GM20431 (cell line): ENCODE measurements around the gene PTPRN.

ENCODE experiments used
- in situ Hi-C: fragments of 300-500 bp; cut with MseI, MboI; formaldehyde crosslinking; loops from one replicate; pipeline ENCODE4 v1.15.0; 2020; ENCODE audit warnings: low sequenced_read_pairs; ENCODE audit not compliant: unreplicated experiment

PTPRN gene

GRCh38 chr2:219308142-219309101, 779 bp downstream of the PTPRN start:
- in situ Hi-C loops, result loop anchor here (10.0 kb wide), 1 partner anchor 154 kb away; no protein-coding TSS in a partner anchor

DNA sequence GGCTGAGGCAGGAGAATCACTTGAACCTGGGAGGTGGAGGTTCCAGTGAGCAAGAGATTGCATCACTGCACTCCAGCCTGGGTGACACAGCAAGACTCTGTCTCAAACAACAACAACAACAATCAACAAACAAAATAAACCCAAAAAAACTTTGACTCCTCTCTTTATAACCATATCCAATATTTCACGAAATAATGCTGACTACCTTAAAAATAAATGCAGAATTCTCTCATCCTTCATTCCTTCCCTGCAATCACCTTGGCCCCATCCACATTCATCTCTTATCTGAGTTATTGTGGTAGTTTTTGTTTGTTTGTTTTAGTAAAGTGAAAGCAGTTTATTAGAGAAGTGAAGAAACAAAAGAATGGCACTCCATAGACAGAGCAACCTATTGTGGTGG, 3.2 kb downstream of the PTPRN start:
- in situ Hi-C loops, result loop anchor here (10.0 kb wide), 1 partner anchor 151 kb away; no protein-coding TSS in a partner anchor

DNA sequence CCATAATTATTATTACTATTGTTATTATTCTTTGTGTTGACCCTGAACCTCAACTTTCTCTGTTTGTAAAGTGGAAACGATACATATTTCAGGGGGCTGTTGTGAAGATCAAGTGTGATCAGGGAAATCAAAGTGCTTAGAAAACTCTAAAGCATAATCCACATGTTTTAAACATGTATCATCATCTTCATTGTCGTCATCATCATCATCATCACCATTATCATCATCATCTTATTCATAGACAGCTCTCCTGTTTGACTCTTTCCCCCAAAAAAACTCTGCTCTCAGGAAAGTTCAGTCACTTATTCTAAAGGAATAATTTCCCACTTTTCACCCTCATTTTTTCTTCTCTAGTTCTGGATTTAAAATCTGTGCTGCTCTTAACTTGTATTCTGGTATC, 5.0 kb downstream of the PTPRN start:
- in situ Hi-C loops, result loop anchor here (10.0 kb wide), 1 partner anchor 149 kb away; no protein-coding TSS in a partner anchor

GRCh38 chr2:219302412-219302968, 6.7 kb downstream of the PTPRN start:
- in situ Hi-C loops, result loop anchor here (10.0 kb wide), 1 partner anchor 148 kb away; no protein-coding TSS in a partner anchor

- in situ Hi-C loops, result loop anchor here (10.0 kb wide), 1 partner anchor 145 kb away; no protein-coding TSS in a partner anchor
Measured at GRCh38 chr2:219300022-219300421, 9.2 kb downstream of the PTPRN start.

DNA sequence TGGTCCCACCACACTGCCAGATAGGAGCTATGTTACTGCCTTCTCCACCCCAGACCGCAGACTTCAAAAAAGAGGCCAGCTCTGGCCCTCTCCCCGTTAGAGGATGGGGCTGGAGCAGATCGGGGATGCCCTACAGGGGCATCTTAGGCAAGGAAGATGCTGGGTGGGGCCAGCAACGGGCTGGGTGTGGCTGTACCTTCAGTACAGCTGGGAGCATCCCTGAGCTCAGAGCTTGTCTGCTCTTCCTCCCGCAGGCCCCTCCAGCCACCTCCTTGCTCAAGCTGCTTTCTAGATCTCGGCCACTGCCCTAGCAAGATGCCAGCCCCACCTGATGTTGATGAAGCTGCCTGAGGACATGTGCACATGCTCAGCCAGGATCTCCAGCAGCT, 9.8 kb downstream of the PTPRN start:
- in situ Hi-C loops, result no loop called here

DNA sequence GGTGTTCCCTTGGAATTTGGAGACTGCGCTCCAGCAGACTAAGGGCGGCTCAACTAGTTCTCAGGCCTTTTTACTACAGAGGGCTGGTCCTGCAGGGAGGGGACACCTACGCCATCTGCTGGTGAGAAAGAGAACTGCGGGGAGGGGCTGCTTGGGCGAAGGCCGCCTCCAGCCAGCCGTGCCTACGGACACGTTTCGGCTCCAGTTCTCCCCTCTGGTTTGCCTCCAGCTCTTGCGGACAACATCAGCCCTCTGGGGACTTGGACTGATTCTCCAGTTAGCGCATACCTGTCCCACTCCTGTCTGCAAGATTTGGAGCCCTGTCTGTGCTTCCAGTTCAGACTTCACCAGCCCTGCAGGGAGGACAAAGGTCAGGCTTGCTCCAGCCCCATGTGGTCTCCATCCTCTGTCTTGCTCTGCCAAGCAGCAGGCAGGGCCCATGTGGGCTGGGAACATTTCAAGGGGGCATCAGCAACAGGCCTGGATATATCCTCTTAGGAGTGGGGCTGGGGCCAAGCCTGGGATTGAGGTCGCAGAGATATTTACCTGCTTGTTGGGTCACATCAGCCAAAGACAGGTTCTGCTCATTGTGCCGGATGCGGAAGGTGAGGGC, 10.3 kb downstream of the PTPRN start:
- in situ Hi-C loops, result no loop called here

DNA sequence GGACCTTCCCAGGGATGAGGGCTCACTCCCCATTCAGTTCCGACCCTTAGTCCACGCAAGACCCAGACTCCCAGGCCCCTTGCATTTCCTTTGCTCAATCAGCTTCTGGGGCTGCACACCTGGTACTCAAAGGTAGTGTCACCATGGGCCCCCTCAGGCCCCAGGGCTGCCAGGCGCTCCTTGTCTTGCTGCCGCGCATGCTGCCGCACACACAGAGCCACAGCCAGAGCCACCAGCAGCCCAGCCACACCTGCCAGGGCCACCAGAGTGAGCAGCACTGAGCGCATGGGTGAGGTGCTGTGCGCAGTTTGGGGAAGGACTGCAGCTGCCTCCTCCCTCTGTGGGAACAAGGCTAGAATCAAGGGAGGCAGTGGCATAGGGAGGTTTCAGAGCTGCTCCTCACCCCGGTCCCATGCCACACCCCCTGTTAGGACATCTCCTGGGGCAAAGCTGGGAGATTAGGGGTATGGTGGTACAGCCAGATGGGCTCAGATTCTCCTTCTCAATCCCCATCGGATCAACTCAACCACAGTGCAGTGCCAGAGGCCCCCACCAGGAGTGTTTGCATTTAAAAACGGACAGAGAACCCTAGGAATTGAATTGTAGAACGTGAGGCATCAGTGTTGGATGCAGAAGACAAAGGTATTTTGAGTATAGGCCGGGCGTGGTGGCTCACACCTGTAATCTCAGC, 11.3 kb downstream of the PTPRN start:
- in situ Hi-C loops, result no loop called here

DNA sequence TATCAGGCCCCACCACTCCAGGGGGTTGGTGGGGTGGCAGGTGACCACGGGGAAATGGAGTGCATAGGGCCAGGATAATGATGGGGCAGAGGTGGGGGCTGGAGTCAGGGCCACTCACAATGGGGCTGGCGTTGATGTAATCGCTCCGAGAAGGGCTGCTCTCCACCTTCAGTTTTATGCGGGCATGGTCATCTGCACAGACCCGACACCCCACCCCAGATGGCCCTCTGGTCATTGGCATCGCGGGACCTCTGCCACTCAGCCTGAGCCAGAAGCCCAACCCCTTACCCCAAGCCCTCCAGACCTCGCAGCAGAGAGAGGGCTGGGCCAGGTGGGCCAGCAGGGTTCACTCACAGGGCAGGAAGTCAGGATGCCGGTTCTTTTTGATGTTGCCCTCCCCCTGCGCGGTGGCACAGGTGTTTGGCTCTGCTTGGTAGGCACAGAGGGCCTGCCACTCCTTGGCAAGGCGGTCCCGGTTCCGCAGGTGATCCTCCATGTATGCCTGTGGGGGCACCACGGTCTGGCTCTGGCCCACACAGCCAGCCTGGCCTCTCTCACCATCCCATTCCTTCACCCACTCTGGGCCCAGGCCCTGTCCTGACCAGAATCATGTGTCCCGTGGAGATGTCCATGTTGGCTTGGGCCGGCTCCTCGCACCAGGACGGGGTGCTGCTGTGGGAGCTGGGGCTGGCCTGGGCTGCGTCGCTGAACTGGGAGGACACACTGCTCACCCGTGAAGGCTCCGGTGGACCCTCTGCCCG, 12.4 kb downstream of the PTPRN start:
- in situ Hi-C loops, result no loop called here

DNA sequence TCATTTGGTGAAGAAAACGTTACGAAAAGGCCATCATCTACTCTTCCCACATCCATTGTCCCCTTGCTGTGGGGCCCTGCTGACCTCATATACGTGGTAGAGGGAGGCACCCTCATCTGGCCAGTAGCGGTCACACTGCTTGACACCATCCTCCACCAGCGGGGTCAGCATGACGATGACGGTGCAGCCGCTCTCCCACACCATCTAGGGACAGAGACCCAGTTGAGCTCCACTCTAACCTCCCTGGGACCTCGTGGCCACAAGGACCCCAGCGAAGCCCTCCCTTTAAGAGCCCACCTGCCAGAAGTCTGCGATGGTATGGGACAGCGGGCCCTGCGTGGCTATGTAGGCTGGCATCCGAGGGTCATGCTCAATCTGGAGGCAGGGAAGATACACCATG, 13.1 kb downstream of the PTPRN start:
- in situ Hi-C loops, result no loop called here

DNA sequence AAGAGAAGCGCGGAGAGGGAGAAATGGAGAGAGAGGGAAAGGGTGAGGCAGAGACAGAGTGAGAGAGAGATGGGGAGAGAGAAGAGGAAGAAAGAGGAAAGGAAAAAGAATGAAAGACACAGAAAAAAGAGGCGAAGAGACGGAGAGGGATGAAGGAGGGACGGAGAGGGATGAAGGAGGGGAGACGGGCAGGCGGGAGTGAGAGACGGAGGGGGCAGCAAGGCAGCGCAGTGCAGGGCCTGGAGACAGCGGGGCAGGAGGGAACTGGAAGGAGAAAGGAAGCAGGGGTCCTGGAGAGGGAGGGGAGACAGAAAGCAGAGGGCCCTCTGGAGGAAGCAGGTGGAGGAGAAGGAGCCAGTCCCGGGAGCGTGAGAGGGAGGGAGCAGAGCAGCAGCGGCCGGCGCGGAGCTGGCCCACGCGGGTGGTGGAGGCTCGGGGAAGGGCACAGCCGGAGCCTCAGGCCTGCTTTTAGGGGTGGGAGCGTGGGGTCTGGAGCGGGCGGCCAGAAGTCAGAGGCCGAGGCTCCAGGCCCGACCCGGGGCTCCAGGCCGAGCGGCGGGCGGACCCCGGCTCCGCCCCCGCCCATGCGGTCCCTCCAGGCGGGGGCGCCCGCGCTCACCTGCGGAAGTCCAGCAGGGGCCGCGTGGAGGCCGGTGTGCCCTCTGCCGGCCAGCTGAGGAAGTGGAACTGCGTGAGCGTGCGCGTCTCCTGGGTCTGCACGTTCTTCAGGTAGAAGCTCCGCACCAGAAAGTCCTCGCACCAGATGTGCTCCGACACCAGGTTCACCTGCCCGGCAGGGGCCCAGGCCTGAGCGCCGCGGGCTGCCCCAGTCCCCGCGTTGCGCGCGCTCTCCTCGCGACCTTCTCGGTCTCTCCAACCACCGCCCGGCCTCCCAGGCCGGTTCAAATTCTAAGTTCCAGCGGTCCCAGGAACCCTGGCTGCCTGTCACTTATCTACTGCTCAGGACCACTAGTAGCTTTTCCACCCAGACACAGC, 14.5 kb downstream of the PTPRN start:
- in situ Hi-C loops, result no loop called here

GRCh38 chr2:219293736-219294231, 15.4 kb downstream of the PTPRN start:
- in situ Hi-C loops, result no loop called here

GRCh38 chr2:219292616-219293015, 16.6 kb downstream of the PTPRN start:
- in situ Hi-C loops, result no loop called here

GRCh38 chr2:219291910-219292490, 17.2 kb downstream of the PTPRN start:
- in situ Hi-C loops, result no loop called here

DNA sequence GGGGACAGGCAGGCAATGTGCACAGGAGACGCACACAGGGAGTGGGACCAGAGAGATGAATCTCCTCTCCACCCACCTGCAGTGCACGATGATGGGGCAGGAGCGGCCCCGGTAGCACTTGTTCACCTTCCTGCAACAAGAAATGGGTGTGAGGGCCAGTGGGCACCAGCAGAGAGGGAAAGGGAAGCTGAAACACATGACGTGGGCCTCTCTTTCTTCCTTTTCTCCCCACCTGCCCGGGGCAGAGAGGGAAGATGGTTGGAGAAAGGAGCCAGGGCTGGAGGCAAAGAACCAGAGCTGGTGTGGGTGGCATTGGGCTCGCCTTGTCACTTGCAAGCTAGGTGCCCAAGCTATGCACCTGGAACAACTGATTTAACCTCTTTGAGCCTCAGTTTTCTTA, 17.8 kb downstream of the PTPRN start:
- in situ Hi-C loops, result no loop called here

DNA sequence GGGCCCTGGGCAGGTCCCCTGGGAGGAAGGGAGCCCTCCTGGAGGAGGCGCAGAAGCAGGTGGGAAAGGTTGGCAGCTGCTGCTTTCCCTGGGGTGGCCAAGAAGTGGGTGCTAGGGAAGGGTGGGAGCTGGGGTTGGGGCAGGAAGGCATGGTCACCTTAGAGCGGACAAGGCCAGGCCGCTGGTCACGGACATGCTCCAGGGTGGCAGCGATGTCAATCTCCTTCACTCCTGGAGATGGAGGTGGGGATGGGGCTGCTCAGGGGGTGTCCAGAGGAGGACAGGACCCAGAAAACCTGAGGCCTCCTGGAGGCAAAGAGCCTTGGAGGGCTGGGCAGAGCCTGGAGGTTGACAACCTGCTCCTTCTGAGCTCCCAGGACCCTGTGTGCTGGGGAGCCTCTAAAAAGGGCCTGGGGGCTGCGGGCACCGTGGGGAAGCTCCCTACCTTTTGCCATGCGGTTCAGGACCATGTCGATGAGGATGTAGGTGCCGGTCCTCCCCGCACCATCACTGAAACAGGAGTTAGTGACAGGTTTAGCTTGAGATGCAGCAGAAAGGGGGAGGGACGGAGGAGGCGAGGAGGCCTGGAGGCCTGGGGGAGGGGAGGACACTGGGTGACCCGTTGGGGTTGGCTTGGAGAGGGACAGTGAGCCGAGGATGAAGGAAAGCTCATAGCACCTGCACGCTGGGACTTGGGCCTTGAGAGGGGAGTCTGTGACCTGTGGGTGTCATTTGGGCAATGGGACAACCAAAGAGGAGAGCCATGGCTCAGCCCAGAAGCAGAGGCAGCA, 18.6 kb downstream of the PTPRN start:
- in situ Hi-C loops, result no loop called here
